Stimulated activated naive B cell treated with anti-CD40 and anti-IgM and Interleukin-4, amounts not matched to agents 10 μg/mL and 1 μg/mL and 100 μg/mL, for 72 hours (primary cell): ENCODE data around the gene CDH23.

Source experiments
- ATAC-seq, 2 donors: fragments of 150-1000 bp; cut with Tn5 transposase; replicated peaks; 2 replicates each; pipeline ENCODE4 v1.10.0; 2021; ENCODE audit warnings: moderate library complexity in 1 of 2
- DNase-seq: peaks from one replicate; pipeline ENCODE4 v3.0.0; 2021
- H3K27ac Mint-ChIP-seq: one replicate; pipeline ENCODE4 v1.8.0; 2022; ENCODE audit warnings: mild to moderate bottlenecking, mixed read lengths
- H3K27me3 Mint-ChIP-seq, 2 donors: one replicate each; pipeline ENCODE4 v1.8.0; 2022; ENCODE audit warnings: mixed read lengths in 2 of 2
- H3K36me3 Mint-ChIP-seq, 2 donors: one replicate each; pipeline ENCODE4 v1.8.0; 2022; ENCODE audit warnings: mixed read lengths in 2 of 2, mild to moderate bottlenecking in 1 of 2
- H3K4me1 Mint-ChIP-seq, 2 donors: one replicate each; pipeline ENCODE4 v1.8.0; 2022; ENCODE audit warnings: mixed read lengths in 2 of 2, mild to moderate bottlenecking in 1 of 2
- H3K4me3 Mint-ChIP-seq, 2 donors: one replicate each; pipeline ENCODE4 v1.8.0; 2022; ENCODE audit warnings: mild to moderate bottlenecking in 2 of 2, mixed read lengths in 2 of 2, moderate library complexity in 1 of 2
- H3K9me3 Mint-ChIP-seq, 2 donors: one replicate each; pipeline ENCODE4 v1.8.0; 2022; ENCODE audit warnings: mixed read lengths in 2 of 2, mild to moderate bottlenecking in 1 of 2

The CDH23 gene

GRCh38 chr10:71743866-71744265, 347.1 kb downstream of the CDH23 start:
- DNase-seq = no peak
- ATAC-seq = no peak
- Mint-ChIP-seq H3K4me1 (peaks cover 53 to 75% of the 10 kb centered on the region in 2 donors), H3K27me3 (no peaks in the 10 kb centered on the region), H3K36me3 (peaks cover 0 to 3% of the 10 kb centered on the region in 2 donors), H3K27ac (no peak overlapping the region), H3K9me3 (peaks cover 0 to 2% of the 10 kb centered on the region in 2 donors), H3K4me3 (no peak overlapping the region)

- peaks cover 0 to 2% of the 10 kb centered on the region in 2 donors for H3K9me3 Mint-ChIP-seq
- ATAC-seq = no peak
- H3K4me1 Mint-ChIP-seq = peaks cover 55 to 75% of the 10 kb centered on the region in 2 donors
- H3K27ac Mint-ChIP-seq = no peak overlapping the region
- no peak overlapping the region for H3K4me3 Mint-ChIP-seq
- peaks cover 0 to 3% of the 10 kb centered on the region in 2 donors for H3K36me3 Mint-ChIP-seq
- no peak for DNase-seq
- no peaks in the 10 kb centered on the region for H3K27me3 Mint-ChIP-seq
These were observed 348.4 kb downstream of the CDH23 start for GRCh38 chr10:71744897-71745663.

GRCh38 chr10:71745664-71746250, 349.0 kb downstream of the CDH23 start:
- Mint-ChIP-seq H3K27ac (peak overlapping the region; percentile 28), H3K9me3 (peaks cover 0 to 2% of the 10 kb centered on the region in 2 donors), H3K27me3 (no peaks in the 10 kb centered on the region), H3K4me3 (no peak overlapping the region), H3K4me1 (peaks cover 56 to 76% of the 10 kb centered on the region in 2 donors), H3K36me3 (peaks cover 0 to 9% of the 10 kb centered on the region in 2 donors)
- ATAC-seq (no peak), DNase-seq (no peak)

- no peak for ATAC-seq
- Mint-ChIP-seq H3K4me1 (peaks cover 58 to 76% of the 10 kb centered on the region in 2 donors), H3K9me3 (peaks cover 0 to 2% of the 10 kb centered on the region in 2 donors), H3K36me3 (peaks cover 0 to 10% of the 10 kb centered on the region in 2 donors), H3K27me3 (no peaks in the 10 kb centered on the region), H3K4me3 (no peak overlapping the region), H3K27ac (peak overlapping the region; percentile 96)
- no peak for DNase-seq
These were observed 349.8 kb downstream of the CDH23 start for GRCh38 chr10:71746344-71747037.

- H3K9me3 Mint-ChIP-seq = peaks cover 0 to 2% of the 10 kb centered on the region in 2 donors
- no peaks in the 10 kb centered on the region for H3K27me3 Mint-ChIP-seq
- no peak overlapping the region for H3K4me3 Mint-ChIP-seq
- peaks cover 0 to 13% of the 10 kb centered on the region in 2 donors for H3K36me3 Mint-ChIP-seq
- DNase-seq = no peak
- no peak for ATAC-seq
- peak overlapping the region; percentile 96 for H3K27ac Mint-ChIP-seq
- peaks cover 61 to 77% of the 10 kb centered on the region in 2 donors for H3K4me1 Mint-ChIP-seq
These were observed 350.4 kb downstream of the CDH23 start for GRCh38 chr10:71747039-71747531.

GRCh38 chr10:71747551-71748523, 351.1 kb downstream of the CDH23 start:
- Mint-ChIP-seq H3K4me1 (peaks cover 64 to 81% of the 10 kb centered on the region in 2 donors), H3K27me3 (no peaks in the 10 kb centered on the region), H3K4me3 (no peak overlapping the region), H3K27ac (peak overlapping the region; percentile 96), H3K9me3 (peaks cover 0 to 2% of the 10 kb centered on the region in 2 donors), H3K36me3 (peaks cover 0 to 13% of the 10 kb centered on the region in 2 donors)
- ATAC-seq (peak; percentile 50 to 55), DNase-seq (no peak)

GRCh38 chr10:71748671-71749191, 352.0 kb downstream of the CDH23 start:
- DNase-seq (peak; percentile 65), ATAC-seq (peak; percentile 72 to 79)
- H3K4me1 Mint-ChIP-seq = peaks cover 73 to 89% of the 10 kb centered on the region in 2 donors
- peak overlapping the region; percentile 96 for H3K27ac Mint-ChIP-seq
- peaks cover 0 to 13% of the 10 kb centered on the region in 2 donors for H3K36me3 Mint-ChIP-seq
- peak overlapping the region; percentile 20 to 72 for H3K4me3 Mint-ChIP-seq
- no peaks in the 10 kb centered on the region for H3K27me3 Mint-ChIP-seq
- H3K9me3 Mint-ChIP-seq = peaks cover 0 to 2% of the 10 kb centered on the region in 2 donors

GRCh38 chr10:71749396-71749795, 352.7 kb downstream of the CDH23 start:
- DNase-seq = no peak
- H3K4me3 Mint-ChIP-seq = peak overlapping the region in 1 of 2 donors; percentile 20
- H3K27ac Mint-ChIP-seq = peak overlapping the region; percentile 96
- peaks cover 0 to 13% of the 10 kb centered on the region in 2 donors for H3K36me3 Mint-ChIP-seq
- no peak for ATAC-seq
- no peaks in the 10 kb centered on the region for H3K27me3 Mint-ChIP-seq
- peaks cover 0 to 2% of the 10 kb centered on the region in 2 donors for H3K9me3 Mint-ChIP-seq
- H3K4me1 Mint-ChIP-seq = peaks cover 80 to 96% of the 10 kb centered on the region in 2 donors

- peak overlapping the region; percentile 38 for H3K27ac Mint-ChIP-seq
- DNase-seq = no peak
These were observed 353.6 kb downstream of the CDH23 start for GRCh38 chr10:71750124-71750841.

GRCh38 chr10:71750986-71751385, 354.3 kb downstream of the CDH23 start:
- no peak for ATAC-seq
- H3K4me3 Mint-ChIP-seq = peak overlapping the region; percentile 3 to 7
- H3K4me1 Mint-ChIP-seq = peaks cover 74 to 87% of the 10 kb centered on the region in 2 donors
- peak overlapping the region; percentile 38 for H3K27ac Mint-ChIP-seq
- no peaks in the 10 kb centered on the region for H3K27me3 Mint-ChIP-seq
- no peak for DNase-seq
- H3K36me3 Mint-ChIP-seq = peaks cover 0 to 13% of the 10 kb centered on the region in 2 donors
- peaks cover 0 to 2% of the 10 kb centered on the region in 2 donors for H3K9me3 Mint-ChIP-seq

More at GRCh38 chr10:71750124-71750841, 353.6 kb downstream of the CDH23 start:
- peaks cover 79 to 92% of the 10 kb centered on the region in 2 donors for H3K4me1 Mint-ChIP-seq
- peaks cover 0 to 2% of the 10 kb centered on the region in 2 donors for H3K9me3 Mint-ChIP-seq
- H3K36me3 Mint-ChIP-seq = peaks cover 0 to 13% of the 10 kb centered on the region in 2 donors
- ATAC-seq = no peak
- peak overlapping the region; percentile 3 to 6 for H3K4me3 Mint-ChIP-seq
- H3K27me3 Mint-ChIP-seq = no peaks in the 10 kb centered on the region

GRCh38 chr10:71751515-71752224, 354.9 kb downstream of the CDH23 start:
- H3K4me3 Mint-ChIP-seq = no peak overlapping the region
- ATAC-seq (no peak), DNase-seq (no peak)
- peaks cover 0 to 13% of the 10 kb centered on the region in 2 donors for H3K36me3 Mint-ChIP-seq
- peaks cover 0 to 2% of the 10 kb centered on the region in 2 donors for H3K9me3 Mint-ChIP-seq
- H3K27me3 Mint-ChIP-seq = no peaks in the 10 kb centered on the region
- peaks cover 76 to 87% of the 10 kb centered on the region in 2 donors for H3K4me1 Mint-ChIP-seq
- peak overlapping the region; percentile 88 for H3K27ac Mint-ChIP-seq
